HCT116 (cell line): ENCODE measurements around the gene PAPPA2. TPM values are rescaled to one million over a fixed set of nuclear protein-coding genes. Genes with fewer than 3 reads are reported as not detected.

Experiments
- ATAC-seq: fragments of 200-7000 bp; cut with Tn5 transposase; 2 replicates; pipeline ENCODE4 v1.9.1; 2020; ENCODE audit warnings: mild to moderate bottlenecking, moderate library complexity
- BruUV-seq: library from RNA; stranded (reverse); fragments of 400-500 nt; replicated peaks from 2 replicates; lab custom pipeline; 2021; lab: Mats Ljungman, UMichigan
- CTCF ChIA-PET: fragments of 300-600 bp; sonication (Branson Sonifier 250); formaldehyde crosslinking; loops from one replicate; lab custom pipeline; 2021; ENCODE audit warnings: antibody characterized with exemption; lab: Charles Lee
- POLR2A ChIA-PET: fragments of 300-600, 350-600 bp; sonication (Branson Sonifier 250); formaldehyde crosslinking; loops from one replicate; lab custom pipeline; 2021; ENCODE audit warnings: antibody characterized with exemption; lab: Charles Lee
- RAD21 ChIA-PET, 2 experiments: fragments of 300-600 bp; sonication (Branson Sonifier 250); formaldehyde crosslinking; loops; one replicate each; lab custom pipeline; 2023; ENCODE audit warnings: low total read pairs in 2 of 2; ENCODE audit not compliant: uncharacterized antibody in 2 of 2, unreplicated experiment in 2 of 2, low non-redundant PET in 1 of 2; lab: Charles Lee
- DNase-seq: peaks from one replicate; pipeline ENCODE4 v3.0.0-alpha.2; 2010; ENCODE audit warnings: low read depth, low spot score
- H2AFZ ChIP-seq: fragments of 200-600 bp; shearing (Covaris generic), sonication (generic); 2 replicates; pipeline ENCODE4 v1.6.1; 2017; ENCODE audit warnings: low read depth, mixed run types, mixed read lengths, antibody characterized with exemption, low read length; ENCODE audit not compliant: poor library complexity, severe bottlenecking
- H3K27ac ChIP-seq: 2 replicates; pipeline ENCODE4 v1.5.1; 2012; ENCODE audit warnings: low read depth, low read length
- H3K27me3 ChIP-seq: fragments of 200-600 bp; sonication (generic); 2 replicates; pipeline ENCODE4 v1.6.1; 2016; ENCODE audit warnings: mixed run types, low read length, mixed read lengths; ENCODE audit not compliant: insufficient read depth
- H3K36me3 ChIP-seq, 2 experiments: fragments of 200-500 bp in 1 of 2; fragments of 200-600 bp in 1 of 2; sonication (Bioruptor generic) in 1 of 2; sonication (generic) in 1 of 2; 2 replicates each; pipeline versions ENCODE4 v1.5.1 to v1.6.1; 2014 to 2016; ENCODE audit warnings: low read length in 2 of 2, inconsistent platforms in 1 of 2, mixed read lengths in 1 of 2, mixed run types in 1 of 2; ENCODE audit not compliant: insufficient read depth in 2 of 2, control insufficient read depth in 1 of 2
- H3K4me1 ChIP-seq, 2 experiments: fragments of 200-600 bp in 1 of 2; sonication (generic) in 1 of 2; 2 replicates each; pipeline versions ENCODE4 v1.5.1 to v1.6.1; 2012 to 2017; ENCODE audit warnings: low read length in 2 of 2, inconsistent platforms in 1 of 2, mild to moderate bottlenecking in 1 of 2, mixed read lengths in 1 of 2, mixed run types in 1 of 2, moderate library complexity in 1 of 2; ENCODE audit not compliant: insufficient read depth in 2 of 2, control insufficient read depth in 1 of 2
- H3K4me2 ChIP-seq: fragments of 200-600 bp; sonication (generic); 2 replicates; pipeline ENCODE4 v1.6.1; 2017; ENCODE audit warnings: mixed run types, low read length, mixed read lengths
- H3K4me3 ChIP-seq, 2 experiments: fragments of 200-600 bp in 1 of 2; sonication (generic) in 1 of 2; replicated peaks in 1 of 2; 2 replicates each; pipeline ENCODE4 v1.5.1; 2011 to 2016; ENCODE audit warnings: low read length in 2 of 2, control low read depth in 1 of 2, low read depth in 1 of 2, mild to moderate bottlenecking in 1 of 2, mixed read lengths in 1 of 2, mixed run types in 1 of 2
- H3K79me2 ChIP-seq: fragments of 200-600 bp; sonication (generic); 2 replicates; pipeline ENCODE4 v1.6.1; 2017; ENCODE audit warnings: mild to moderate bottlenecking, mixed run types, low read length, moderate library complexity, mixed read lengths; ENCODE audit not compliant: insufficient read depth
- H3K9ac ChIP-seq: fragments of 200-600 bp; sonication (generic); 2 replicates; pipeline ENCODE4 v1.6.1; 2016; ENCODE audit warnings: low read length, mixed read lengths
- H3K9me2 ChIP-seq: fragments of 200-600 bp; sonication (generic), shearing (Covaris generic); 2 replicates; pipeline ENCODE4 v1.6.1; 2017; ENCODE audit warnings: mixed run types, mild to moderate bottlenecking, moderate library complexity; ENCODE audit not compliant: insufficient read depth
- H3K9me3 ChIP-seq, 2 experiments: fragments of 200-500 bp in 1 of 2; fragments of 200-600 bp in 1 of 2; sonication (Bioruptor generic) in 1 of 2; sonication (generic) in 1 of 2; 2 replicates each; pipeline ENCODE4 v1.6.1; 2014 to 2017; ENCODE audit warnings: low read length in 2 of 2, mixed read lengths in 2 of 2, inconsistent platforms in 1 of 2, low read depth in 1 of 2, mild to moderate bottlenecking in 1 of 2, mixed run types in 1 of 2, moderate library complexity in 1 of 2; ENCODE audit not compliant: control insufficient read depth in 1 of 2, insufficient read depth in 1 of 2
- H4K20me1 ChIP-seq: fragments of 200-600 bp; sonication (generic), shearing (Covaris generic); 2 replicates; pipeline ENCODE4 v1.6.1; 2017; ENCODE audit warnings: mixed run types, mild to moderate bottlenecking, moderate library complexity; ENCODE audit not compliant: insufficient read depth
- EGR1 ChIP-seq: IDR thresholded peaks from 2 replicates; pipeline ENCODE4 v1.6.1; 2012; ENCODE audit warnings: low read depth
- ELF1 ChIP-seq: IDR thresholded peaks from 2 replicates; pipeline ENCODE4 v1.6.1; 2012; ENCODE audit warnings: low read depth, borderline replicate concordance
- POLR2AphosphoS5 ChIP-seq: IDR thresholded peaks from 2 replicates; pipeline ENCODE4 v1.6.1; 2011; ENCODE audit warnings: mild to moderate bottlenecking, low read depth, low read length, moderate library complexity
- SIN3A ChIP-seq: IDR thresholded peaks from 2 replicates; pipeline ENCODE4 v1.6.1; 2012; ENCODE audit warnings: low read depth
- ZFX ChIP-seq: fragments of 450-650 bp; IDR thresholded peaks from 2 replicates; pipeline ENCODE4 v1.6.1; 2017
- ZNF274 ChIP-seq: fragments of 200-500 bp; sonication (Bioruptor generic); IDR thresholded peaks from 2 replicates; pipeline ENCODE4 v1.6.1; 2014; ENCODE audit warnings: mild to moderate bottlenecking, low read depth, low read length, inconsistent platforms
- intact Hi-C: fragments of 100-400 bp; cut with micrococcal nuclease; formaldehyde crosslinking; loops from 2 replicates; pipeline ENCODE4 v1.10.0; 2022
- total RNA-seq: library from RNA; stranded (reverse); gene quantifications from one replicate; pipeline ENCODE4 v1.2.1, GENCODE V29; 2021; ENCODE audit not compliant: unreplicated experiment
- TF ChIP-seq, protein P1 (sequence below): IDR thresholded peaks from 2 replicates; pipeline ENCODE4 v1.6.1; 2012
- TF ChIP-seq, protein P2 (sequence below): IDR thresholded peaks from 2 replicates; pipeline ENCODE4 v1.6.1; 2012; ENCODE audit warnings: low read depth

Gene PAPPA2
- total RNA-seq, 1 experiment from 2014 or later = not detected

DNA sequence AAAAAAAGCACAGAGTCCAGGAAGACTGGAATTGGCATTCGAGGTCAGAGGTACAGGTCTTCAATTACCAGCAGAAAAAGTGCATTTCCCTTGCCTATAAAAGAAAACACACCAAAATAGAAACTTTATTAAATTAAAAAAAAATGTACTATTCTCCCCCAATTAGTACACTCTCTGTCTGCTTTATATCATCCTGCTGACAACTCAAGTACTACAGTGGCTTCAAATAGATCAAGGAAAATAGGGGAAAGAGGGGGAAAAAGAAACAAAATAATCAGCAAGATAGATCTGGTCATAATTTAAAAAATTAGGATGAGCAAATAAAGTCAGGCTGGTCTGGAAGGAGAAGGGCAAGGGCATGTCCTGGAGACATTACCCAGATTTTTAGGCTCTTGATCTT, 315.1 kb downstream of the PAPPA2 start:
- Histone ChIP-seq H3K9me2 (no peaks in the 10 kb centered on the region), H3K9ac (no peak overlapping the region), H3K27me3 (peaks cover 15% of the 10 kb centered on the region; the same call in 1 of the 2 replicates), H2AFZ (no peak overlapping the region), H4K20me1 (no peaks in the 10 kb centered on the region), H3K4me1 (no peaks in the 10 kb centered on the region), H3K36me3 (no peaks in the 10 kb centered on the region), H3K27ac (no peak overlapping the region), H3K4me2 (no peak overlapping the region), H3K9me3 (no peaks in the 10 kb centered on the region)
- ChIA-PET CTCF (no interaction called here), RAD21 (no interaction called here)
- DNase-seq (no peak), ATAC-seq (no peak)
- BruUV-seq = no TSS peak
- intact Hi-C loops = loop anchor here (5.0 kb wide), 1 partner anchor 219 kb away; no protein-coding TSS in a partner anchor
- no peak for TF ChIP-seq ZNF274
- TF ChIP-seq ZFX = no peak
- no peak for TF ChIP-seq POLR2AphosphoS5
- TF ChIP-seq, protein P1, sequence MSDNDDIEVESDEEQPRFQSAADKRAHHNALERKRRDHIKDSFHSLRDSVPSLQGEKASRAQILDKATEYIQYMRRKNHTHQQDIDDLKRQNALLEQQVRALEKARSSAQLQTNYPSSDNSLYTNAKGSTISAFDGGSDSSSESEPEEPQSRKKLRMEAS = no peak
- no peak for TF ChIP-seq SIN3A
- TF ChIP-seq EGR1 = no peak
- TF ChIP-seq, protein P2, sequence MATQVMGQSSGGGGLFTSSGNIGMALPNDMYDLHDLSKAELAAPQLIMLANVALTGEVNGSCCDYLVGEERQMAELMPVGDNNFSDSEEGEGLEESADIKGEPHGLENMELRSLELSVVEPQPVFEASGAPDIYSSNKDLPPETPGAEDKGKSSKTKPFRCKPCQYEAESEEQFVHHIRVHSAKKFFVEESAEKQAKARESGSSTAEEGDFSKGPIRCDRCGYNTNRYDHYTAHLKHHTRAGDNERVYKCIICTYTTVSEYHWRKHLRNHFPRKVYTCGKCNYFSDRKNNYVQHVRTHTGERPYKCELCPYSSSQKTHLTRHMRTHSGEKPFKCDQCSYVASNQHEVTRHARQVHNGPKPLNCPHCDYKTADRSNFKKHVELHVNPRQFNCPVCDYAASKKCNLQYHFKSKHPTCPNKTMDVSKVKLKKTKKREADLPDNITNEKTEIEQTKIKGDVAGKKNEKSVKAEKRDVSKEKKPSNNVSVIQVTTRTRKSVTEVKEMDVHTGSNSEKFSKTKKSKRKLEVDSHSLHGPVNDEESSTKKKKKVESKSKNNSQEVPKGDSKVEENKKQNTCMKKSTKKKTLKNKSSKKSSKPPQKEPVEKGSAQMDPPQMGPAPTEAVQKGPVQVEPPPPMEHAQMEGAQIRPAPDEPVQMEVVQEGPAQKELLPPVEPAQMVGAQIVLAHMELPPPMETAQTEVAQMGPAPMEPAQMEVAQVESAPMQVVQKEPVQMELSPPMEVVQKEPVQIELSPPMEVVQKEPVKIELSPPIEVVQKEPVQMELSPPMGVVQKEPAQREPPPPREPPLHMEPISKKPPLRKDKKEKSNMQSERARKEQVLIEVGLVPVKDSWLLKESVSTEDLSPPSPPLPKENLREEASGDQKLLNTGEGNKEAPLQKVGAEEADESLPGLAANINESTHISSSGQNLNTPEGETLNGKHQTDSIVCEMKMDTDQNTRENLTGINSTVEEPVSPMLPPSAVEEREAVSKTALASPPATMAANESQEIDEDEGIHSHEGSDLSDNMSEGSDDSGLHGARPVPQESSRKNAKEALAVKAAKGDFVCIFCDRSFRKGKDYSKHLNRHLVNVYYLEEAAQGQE = no peak
- no peak for TF ChIP-seq ELF1
- TF ChIP-seq, all 23 proteins: peak for 0
- no peak overlapping the region for H3K4me3 ChIP-seq
- H3K79me2 ChIP-seq = no peaks in the 10 kb centered on the region
- POLR2A ChIA-PET = no interaction called here
